OCI-LY7 (cell line): ENCODE results near the gene MUC12. TPM values are rescaled to one million over a fixed set of nuclear protein-coding genes. Genes with fewer than 3 reads are reported as not detected.

Source experiments
- BruUV-seq: library from RNA; stranded (reverse); fragments of 400-500 nt; replicated peaks from 2 replicates; lab custom pipeline; 2021; lab: Mats Ljungman, UMichigan
- CTCF ChIA-PET: fragments of 300-600 bp; sonication (Branson Sonifier 250); formaldehyde crosslinking; loops from one replicate; lab custom pipeline; 2022; ENCODE audit warnings: antibody characterized with exemption; ENCODE audit not compliant: unreplicated experiment; lab: Charles Lee
- POLR2A ChIA-PET: fragments of 300-600 bp; sonication (Branson Sonifier 250); formaldehyde crosslinking; loops from one replicate; lab custom pipeline; 2022; ENCODE audit warnings: antibody characterized with exemption; lab: Charles Lee
- DNase-seq: peaks from one replicate; pipeline ENCODE4 v3.0.0-alpha.2; 2015; ENCODE audit warnings: low spot score
- H2AFZ ChIP-seq: fragments of 200-600 bp; sonication (generic), shearing (Covaris generic); 2 replicates; pipeline ENCODE4 v1.6.1; 2014; ENCODE audit warnings: mild to moderate bottlenecking, antibody characterized with exemption, low read length, moderate library complexity
- H3K27ac ChIP-seq: fragments of 200-600 bp; sonication (generic); 2 replicates; pipeline ENCODE4 v1.5.1; 2014; ENCODE audit warnings: mixed run types, low read depth, mild to moderate bottlenecking, moderate library complexity, low read length, inconsistent platforms; ENCODE audit not compliant: poor library complexity, severe bottlenecking
- H3K36me3 ChIP-seq: fragments of 200-600 bp; sonication (generic); 2 replicates; pipeline ENCODE4 v1.6.1; 2014; ENCODE audit warnings: mild to moderate bottlenecking, antibody characterized with exemption, low read length, moderate library complexity, mixed read lengths; ENCODE audit not compliant: insufficient read depth
- H3K4me1 ChIP-seq: fragments of 200-600 bp; sonication (generic); 2 replicates; pipeline ENCODE4 v1.5.1; 2014; ENCODE audit warnings: mild to moderate bottlenecking, low read length; ENCODE audit not compliant: insufficient read depth, poor library complexity, severe bottlenecking
- H3K4me2 ChIP-seq: fragments of 200-600 bp; sonication (generic); 2 replicates; pipeline ENCODE4 v1.6.1; 2014; ENCODE audit warnings: mild to moderate bottlenecking, low read length
- H3K4me3 ChIP-seq: fragments of 200-600 bp; sonication (generic); 2 replicates; pipeline ENCODE4 v1.5.1; 2014; ENCODE audit warnings: mild to moderate bottlenecking, low read depth, low read length; ENCODE audit not compliant: poor library complexity, severe bottlenecking
- H3K79me2 ChIP-seq: fragments of 200-600 bp; sonication (generic); 2 replicates; pipeline ENCODE4 v1.6.1; 2016; ENCODE audit warnings: low read depth, mild to moderate bottlenecking, low read length, moderate library complexity, mixed read lengths; ENCODE audit not compliant: insufficient read depth
- H3K9me2 ChIP-seq: fragments of 200-600 bp; sonication (generic); 2 replicates; pipeline ENCODE4 v1.6.1; 2016; ENCODE audit warnings: mild to moderate bottlenecking, low read length, mixed read lengths; ENCODE audit not compliant: insufficient read depth
- H3K9me3 ChIP-seq: fragments of 200-600 bp; sonication (generic); 2 replicates; pipeline ENCODE4 v1.6.1; 2014; ENCODE audit warnings: mild to moderate bottlenecking, mixed run types, low read length, mixed read lengths
- H4K20me1 ChIP-seq: fragments of 200-600 bp; sonication (generic); 2 replicates; pipeline ENCODE4 v1.6.1; 2014; ENCODE audit warnings: mild to moderate bottlenecking, antibody characterized with exemption, low read length, moderate library complexity, mixed read lengths; ENCODE audit not compliant: insufficient read depth
- CTCF ChIP-seq: fragments of 200-600 bp; sonication (generic); conservative IDR thresholded peaks from 2 replicates; pipeline ENCODE4 v1.5.1; 2014; ENCODE audit warnings: mild to moderate bottlenecking, antibody characterized with exemption, low read length, moderate library complexity, mixed read lengths
- EZH2phosphoT487 ChIP-seq: fragments of 200-600 bp; sonication (generic); IDR thresholded peaks from 2 replicates; pipeline ENCODE4 v1.6.1; 2018; ENCODE audit warnings: low read depth, borderline replicate concordance, mild to moderate bottlenecking, mixed run types, antibody characterized with exemption, low read length, moderate library complexity, mixed read lengths
- intact Hi-C: fragments of 100-400 bp; cut with micrococcal nuclease; formaldehyde crosslinking; loops from one replicate; pipeline ENCODE4 v1.10.0; 2022; ENCODE audit not compliant: unreplicated experiment
- total RNA-seq, 2 experiments: library from RNA; depleted of rRNA in 1 of 2; stranded (reverse); fragments of >200 nt in 1 of 2; shearing (Covaris generic) in 1 of 2; gene quantifications; 2 replicates each; pipeline ENCODE4 v1.2.3, GENCODE V29; 2014 to 2022

Gene MUC12
- total RNA-seq, 2 experiments from 2014 or later, result not detected

- Histone ChIP-seq H2AFZ (no peak overlapping the region), H3K9me3 (no peaks in the 10 kb centered on the region), H3K36me3 (no peaks in the 10 kb centered on the region), H3K9me2 (no peaks in the 10 kb centered on the region), H3K4me3 (no peak overlapping the region), H3K4me2 (no peak overlapping the region), H4K20me1 (no peaks in the 10 kb centered on the region), H3K27ac (no peak overlapping the region), H3K4me1 (no peaks in the 10 kb centered on the region), H3K79me2 (no peaks in the 10 kb centered on the region)
- no TSS peak for BruUV-seq
- intact Hi-C loops, result no loop called here
- ChIA-PET CTCF (no interaction called here), POLR2A (no interaction called here)
- no peak for DNase-seq
- TF ChIP-seq EZH2phosphoT487, result no peak
- no peak for TF ChIP-seq CTCF
Observed at GRCh38 chr7:101023839-101024238, 54.5 kb downstream of the MUC12 start.

GRCh38 chr7:101031082-101031481 is 61.7 kb downstream of the MUC12 start:
- CTCF ChIA-PET, result no interaction called here

More at GRCh38 chr7:101031082-101031481, 61.7 kb downstream of the MUC12 start:
- Histone ChIP-seq H3K9me2 (no peaks in the 10 kb centered on the region), H3K79me2 (no peaks in the 10 kb centered on the region), H3K4me2 (no peak overlapping the region), H3K36me3 (no peaks in the 10 kb centered on the region), H3K9me3 (no peaks in the 10 kb centered on the region), H4K20me1 (no peaks in the 10 kb centered on the region), H3K4me1 (no peaks in the 10 kb centered on the region), H3K4me3 (no peak overlapping the region), H3K27ac (no peak overlapping the region), H2AFZ (no peak overlapping the region)
- TF ChIP-seq EZH2phosphoT487 (no peak), CTCF (no peak)
- intact Hi-C loops, result no loop called here
- BruUV-seq, result no TSS peak
- no peak for DNase-seq
- POLR2A ChIA-PET, result no interaction called here
